HG03469 (cell line): ENCODE measurements around the gene MAP2K1.
"Not testable (repeated sequence)": the region's sequence is repeated elsewhere in the genome, so short reads cannot be mapped to it uniquely, and the experiment has no call there.

Experiments
- ATAC-seq: cut with Tn5 transposase; IDR thresholded peaks from one replicate; pipeline ENCODE4 v1.9.1; 2021; ENCODE audit warnings: mild to moderate bottlenecking, moderate library complexity, moderate number of reproducible peaks; ENCODE audit not compliant: unreplicated experiment

Gene MAP2K1

GRCh38 chr15:66472176-66472999 lies 85.7 kb downstream of the MAP2K1 start:
- peak; percentile 52 for ATAC-seq

DNA sequence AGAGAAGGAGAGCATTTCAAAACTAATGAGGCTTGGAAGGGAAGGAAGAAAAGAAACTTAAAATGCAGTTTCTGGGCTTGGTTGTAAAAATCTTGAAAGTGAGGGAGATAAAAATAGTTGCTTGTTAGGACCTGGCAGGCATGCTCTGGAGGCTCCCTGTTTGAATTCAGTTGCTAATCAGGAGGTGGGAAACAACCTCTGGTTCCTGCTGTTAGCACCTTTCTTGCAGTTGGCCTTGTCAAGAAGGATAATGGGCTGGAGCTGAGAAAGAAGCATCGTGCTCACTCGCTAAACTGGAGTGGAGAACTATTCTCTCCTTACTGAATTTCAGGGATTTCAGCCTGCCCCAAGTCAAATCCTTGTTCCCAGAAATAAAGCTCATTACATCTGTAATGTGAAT lies 87.4 kb downstream of the MAP2K1 start:
- ATAC-seq = no peak

GRCh38 chr15:66474963-66475362 lies 88.3 kb downstream of the MAP2K1 start:
- no peak for ATAC-seq

DNA sequence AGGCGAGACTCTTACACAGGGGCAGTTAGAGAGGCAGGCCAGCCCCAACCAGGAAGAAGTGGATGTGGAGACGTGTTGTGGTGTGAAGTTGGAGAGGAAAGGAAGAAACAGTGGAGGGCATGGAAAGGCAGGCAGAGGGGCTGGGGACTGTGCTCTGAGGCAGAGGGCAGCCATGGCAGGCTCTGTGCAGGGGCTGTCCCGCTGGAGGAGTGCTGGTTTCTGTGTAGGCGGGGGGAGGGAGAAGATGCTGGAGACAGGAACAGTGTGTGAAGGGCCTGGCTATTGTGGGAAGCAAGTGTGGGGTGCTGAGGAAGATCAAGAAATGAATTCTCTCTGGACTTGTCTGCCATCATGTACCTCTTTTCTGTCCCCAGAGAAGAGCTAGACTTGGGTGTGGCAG lies 89.8 kb downstream of the MAP2K1 start:
- ATAC-seq = no peak

- no peak for ATAC-seq
Observed at GRCh38 chr15:66477011-66477410, 90.3 kb downstream of the MAP2K1 start.

DNA sequence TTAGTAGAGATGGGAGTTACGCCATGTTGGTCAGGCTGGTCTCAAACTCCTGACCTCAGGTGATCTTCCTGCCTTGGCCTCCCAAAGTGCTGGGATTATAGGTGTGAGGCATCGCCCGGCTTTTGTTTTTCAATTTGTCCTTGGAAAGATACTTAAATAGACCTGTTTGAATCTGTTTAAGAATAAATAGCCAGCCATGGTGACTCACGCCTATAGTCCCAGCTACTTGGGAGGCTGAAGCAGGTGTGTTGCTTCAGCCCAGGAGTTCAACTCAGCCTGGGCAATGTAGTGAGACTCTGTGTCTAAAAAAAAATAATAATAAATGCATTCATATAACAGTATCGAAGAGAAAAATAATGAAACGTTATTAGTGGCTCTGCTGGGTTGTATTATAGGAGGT lies 93.6 kb downstream of the MAP2K1 start:
- no peak for ATAC-seq

GRCh38 chr15:66481107-66481856 lies 94.6 kb downstream of the MAP2K1 start:
- ATAC-seq = no peak

DNA sequence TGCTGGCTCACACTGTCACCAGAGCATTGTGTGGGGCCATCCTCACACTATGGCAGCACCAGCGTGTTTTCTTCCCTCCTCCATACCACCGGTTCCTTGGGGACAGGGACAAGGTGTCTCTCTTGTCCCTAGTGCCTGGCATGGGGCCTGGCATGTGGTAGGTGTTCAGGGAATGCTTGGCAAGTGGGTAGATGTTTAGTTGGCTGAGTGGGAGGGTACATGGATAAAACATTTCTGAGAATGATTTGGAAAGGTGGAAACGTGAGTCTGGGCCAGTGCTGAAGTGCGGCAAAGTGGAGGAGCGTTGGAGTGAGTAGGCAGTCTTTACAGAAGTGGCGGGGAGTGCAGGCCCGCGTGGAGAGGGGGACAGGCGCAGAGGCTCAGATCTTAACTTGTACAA lies 95.8 kb downstream of the MAP2K1 start:
- ATAC-seq = no peak

DNA sequence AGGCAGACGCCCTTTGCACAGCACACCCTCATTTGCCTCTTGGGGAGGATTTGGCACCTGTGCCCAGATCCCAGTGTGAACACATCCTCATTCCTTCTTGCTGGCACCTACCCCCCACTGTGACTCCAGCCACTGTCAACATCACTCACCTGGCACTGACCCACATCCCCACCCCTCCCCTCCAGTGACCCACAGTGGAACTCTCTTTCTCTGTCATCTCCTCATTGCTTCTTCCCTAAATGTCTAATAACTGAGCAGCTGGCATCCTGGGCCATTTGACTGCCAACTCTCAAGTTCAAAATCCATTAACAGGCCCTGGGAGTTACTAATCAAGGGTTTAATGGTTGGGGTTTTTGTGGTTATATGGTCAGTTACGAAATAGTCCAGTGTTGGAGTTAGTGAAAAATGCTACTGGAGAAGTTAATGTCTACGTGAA lies 96.4 kb downstream of the MAP2K1 start:
- ATAC-seq = no peak

GRCh38 chr15:66484539-66485112 lies 97.9 kb downstream of the MAP2K1 start:
- ATAC-seq = no peak

DNA sequence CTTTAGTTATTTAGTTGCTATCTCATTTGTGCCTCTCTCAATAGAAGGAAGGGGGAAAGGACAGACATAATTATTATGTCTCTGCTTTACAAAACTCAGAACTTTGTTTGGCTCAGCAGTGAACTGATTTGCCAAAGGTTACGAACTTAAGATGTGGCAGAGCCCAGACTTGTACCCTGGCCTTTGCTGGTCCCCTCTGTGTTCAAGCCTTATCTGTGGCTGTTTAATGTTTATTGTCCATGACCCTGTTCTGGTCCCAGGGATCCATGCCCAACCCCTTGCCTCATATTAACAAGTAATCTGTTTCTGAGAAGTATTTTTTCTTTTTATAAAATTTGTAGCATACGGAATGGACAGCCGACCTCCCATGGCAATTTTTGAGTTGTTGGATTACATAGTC lies 100.2 kb downstream of the MAP2K1 start:
- no peak for ATAC-seq

DNA sequence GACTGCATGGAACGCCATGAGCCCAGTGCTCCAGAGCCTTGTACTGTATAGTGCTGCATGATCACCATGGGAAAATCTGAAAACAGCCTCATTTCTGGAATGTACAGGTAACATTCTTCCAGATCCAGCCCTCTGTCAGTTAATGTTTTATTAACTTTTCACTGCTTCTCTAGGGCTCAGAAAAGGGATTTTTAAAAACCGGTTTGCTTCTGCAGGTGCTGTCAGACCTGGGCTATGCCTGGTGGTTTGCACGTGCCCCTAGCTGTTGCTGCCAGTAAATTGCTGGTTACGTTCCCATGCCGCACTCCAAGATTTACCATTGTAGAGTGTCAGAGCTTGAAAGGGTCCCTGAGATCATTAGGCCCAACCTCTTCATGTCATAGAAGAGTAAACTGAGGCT lies 101.8 kb downstream of the MAP2K1 start:
- ATAC-seq = no peak

DNA sequence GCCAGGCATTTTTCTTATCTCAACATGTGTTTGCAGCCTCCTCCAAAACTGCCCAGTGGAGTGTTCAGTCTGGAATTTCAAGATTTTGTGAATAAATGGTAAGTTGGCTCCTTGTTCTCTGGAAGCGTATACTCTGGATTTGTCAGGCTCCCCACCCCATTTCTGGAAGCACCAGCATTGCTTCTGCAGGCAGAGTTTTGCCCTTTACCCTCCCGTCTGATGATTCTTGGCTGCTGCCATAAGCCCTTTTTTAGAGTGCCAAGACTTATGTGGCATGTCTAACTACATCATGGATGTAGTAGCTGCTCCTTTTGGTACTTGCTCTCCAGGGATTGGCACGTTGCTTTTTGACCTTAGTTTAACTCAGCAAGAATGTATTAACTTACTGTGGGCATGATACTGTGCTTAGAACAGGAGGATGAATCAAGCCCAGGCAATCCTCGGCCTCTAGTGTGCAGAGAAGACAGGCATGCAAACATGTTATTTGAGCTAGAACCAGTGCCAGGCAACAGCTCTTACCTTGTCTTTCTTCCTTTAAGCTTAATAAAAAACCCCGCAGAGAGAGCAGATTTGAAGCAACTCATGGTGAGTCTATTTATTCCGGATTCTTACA lies 102.6 kb downstream of the MAP2K1 start:
- ATAC-seq = no peak

DNA sequence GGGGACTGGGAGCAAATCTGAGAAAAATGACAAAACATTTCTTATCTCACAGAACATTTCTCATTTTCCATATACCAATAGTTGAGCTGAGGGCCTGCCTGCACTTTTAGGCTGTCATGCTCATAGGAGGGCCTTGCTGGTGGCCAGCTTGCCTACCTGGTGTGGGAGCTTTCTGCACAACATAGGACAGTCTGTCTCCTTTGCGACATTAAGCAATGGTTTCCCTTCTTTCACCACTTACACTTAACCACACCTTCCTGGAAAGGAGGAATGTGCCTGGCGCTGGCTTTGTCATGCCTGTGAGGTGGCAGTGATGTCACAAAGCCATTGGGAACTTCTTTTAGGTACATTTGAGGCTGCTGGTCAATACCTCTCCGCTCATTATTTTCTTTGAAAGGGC lies 105.1 kb downstream of the MAP2K1 start:
- no peak for ATAC-seq

DNA sequence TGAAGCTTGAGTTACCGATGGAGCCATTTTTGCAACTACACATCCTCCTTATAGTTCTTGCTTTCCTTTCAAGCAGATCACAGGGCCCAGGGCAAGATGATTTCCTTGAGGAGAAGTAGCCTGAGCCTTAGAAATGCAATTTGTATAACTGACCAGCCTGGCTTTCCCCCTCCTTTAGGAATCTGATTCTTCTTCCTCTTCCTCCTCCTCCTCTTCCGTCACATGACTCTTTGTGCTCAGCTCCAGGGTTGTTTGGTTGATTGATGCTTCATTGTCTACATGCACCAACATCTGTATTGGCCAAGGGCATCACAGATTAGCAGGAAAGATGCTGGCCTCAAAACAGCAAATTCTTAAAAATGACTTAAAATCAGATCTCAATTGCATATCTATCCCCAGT lies 107.5 kb downstream of the MAP2K1 start:
- no peak for ATAC-seq

GRCh38 chr15:66496951-66497501 lies 110.3 kb downstream of the MAP2K1 start:
- ATAC-seq = no peak

- ATAC-seq = peak; percentile 63
Observed at GRCh38 chr15:66497502-66498455, 111.1 kb downstream of the MAP2K1 start, which contains the start of gene SNAPC5. Gene SNAPC5 (minus strand): TSS chr15:66497762. CDS start chr15:66497731, 31 bp downstream.

DNA sequence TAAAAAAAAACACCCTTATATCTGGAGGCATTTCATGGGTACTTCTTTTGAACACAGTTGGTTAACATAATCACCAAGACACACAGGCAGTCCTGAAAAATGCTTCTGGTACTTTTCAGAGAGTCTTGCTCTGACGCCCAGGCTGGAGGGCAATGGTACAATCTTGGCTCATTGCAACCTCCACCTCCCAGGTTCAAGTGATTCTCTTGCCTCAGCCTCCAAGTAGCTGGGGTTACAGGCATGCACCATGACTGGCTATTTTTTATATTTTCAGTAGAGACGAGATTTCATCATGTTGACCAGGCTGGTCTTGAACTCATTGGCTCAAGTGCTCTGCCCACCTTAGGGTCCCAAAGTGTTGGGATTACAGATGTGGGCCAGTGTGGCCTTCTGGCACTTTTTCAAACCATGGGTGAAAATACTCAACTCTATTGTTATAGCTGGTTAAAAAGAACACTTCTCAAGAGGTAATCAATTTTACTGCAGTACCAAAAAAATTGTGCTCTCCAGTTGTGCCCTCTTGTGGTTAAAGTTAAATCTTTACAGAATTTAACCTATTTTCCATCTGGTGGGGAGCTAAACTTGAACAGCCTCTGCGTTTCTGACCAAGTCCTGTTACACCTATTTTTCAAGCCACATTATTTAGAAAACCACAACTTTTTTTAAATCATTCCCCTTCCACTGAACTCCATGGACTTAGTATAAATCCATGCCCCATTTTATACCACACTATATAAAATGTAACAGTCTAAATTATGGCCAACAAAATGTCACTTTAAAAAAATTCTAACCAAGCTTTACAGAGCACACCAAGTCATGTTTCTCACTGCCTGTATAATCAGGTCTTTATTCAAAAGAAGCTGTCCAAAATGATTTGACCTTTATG lies 112.0 kb downstream of the MAP2K1 start:
- no peak for ATAC-seq

GRCh38 chr15:66500346-66500745 lies 113.6 kb downstream of the MAP2K1 start:
- ATAC-seq = not testable (repeated sequence)
